22Rv1 (cell line): ENCODE data around the gene TLR9.

ENCODE experiments used
- ZFX ChIP-seq: fragments of 450-650 bp; IDR thresholded peaks from 2 replicates; pipeline ENCODE4 v1.6.1; 2017; ENCODE audit warnings: antibody characterized with exemption, borderline replicate concordance
- TF ChIP-seq, protein P1 (sequence below): fragments of 450-650 bp; IDR thresholded peaks from 2 replicates; pipeline ENCODE4 v1.5.1; 2017; ENCODE audit warnings: mild to moderate bottlenecking

DNA sequence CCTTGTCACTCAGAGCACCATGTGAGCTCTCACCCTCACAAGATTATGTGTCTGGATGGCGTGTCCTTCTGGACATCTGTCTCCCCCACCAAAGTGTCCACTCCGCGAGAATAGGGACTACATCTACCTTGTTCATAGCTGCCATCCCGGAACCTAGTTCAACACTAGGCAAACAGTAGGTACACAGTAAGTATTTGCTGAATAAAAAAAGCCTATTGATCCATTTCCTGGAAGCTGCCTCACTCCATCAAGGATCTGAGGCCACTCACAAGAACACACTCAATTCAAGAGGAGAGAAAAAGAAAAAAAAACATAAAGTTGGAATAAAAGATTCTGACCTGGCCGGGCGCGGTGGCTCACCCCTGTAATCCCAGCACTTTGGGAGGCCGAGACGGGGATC is 38.7 kb downstream of the TLR9 start:
- TF ChIP-seq, protein P1, sequence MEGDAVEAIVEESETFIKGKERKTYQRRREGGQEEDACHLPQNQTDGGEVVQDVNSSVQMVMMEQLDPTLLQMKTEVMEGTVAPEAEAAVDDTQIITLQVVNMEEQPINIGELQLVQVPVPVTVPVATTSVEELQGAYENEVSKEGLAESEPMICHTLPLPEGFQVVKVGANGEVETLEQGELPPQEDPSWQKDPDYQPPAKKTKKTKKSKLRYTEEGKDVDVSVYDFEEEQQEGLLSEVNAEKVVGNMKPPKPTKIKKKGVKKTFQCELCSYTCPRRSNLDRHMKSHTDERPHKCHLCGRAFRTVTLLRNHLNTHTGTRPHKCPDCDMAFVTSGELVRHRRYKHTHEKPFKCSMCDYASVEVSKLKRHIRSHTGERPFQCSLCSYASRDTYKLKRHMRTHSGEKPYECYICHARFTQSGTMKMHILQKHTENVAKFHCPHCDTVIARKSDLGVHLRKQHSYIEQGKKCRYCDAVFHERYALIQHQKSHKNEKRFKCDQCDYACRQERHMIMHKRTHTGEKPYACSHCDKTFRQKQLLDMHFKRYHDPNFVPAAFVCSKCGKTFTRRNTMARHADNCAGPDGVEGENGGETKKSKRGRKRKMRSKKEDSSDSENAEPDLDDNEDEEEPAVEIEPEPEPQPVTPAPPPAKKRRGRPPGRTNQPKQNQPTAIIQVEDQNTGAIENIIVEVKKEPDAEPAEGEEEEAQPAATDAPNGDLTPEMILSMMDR = no peak
- TF ChIP-seq ZFX = no peak
